AG09319 (cell line): ENCODE measurements around the gene TPK1.

Experiments
- DNase-seq: peaks from one replicate; pipeline ENCODE4 v3.0.0-alpha.2; 2010; ENCODE audit warnings: low read depth; ENCODE audit errors: extremely low read depth
- TF ChIP-seq, protein P1 (sequence below): IDR thresholded peaks from 2 replicates; pipeline ENCODE4 v1.5.1; 2011; ENCODE audit warnings: low read depth, mild to moderate bottlenecking, inconsistent platforms, low read length, moderate library complexity

Gene TPK1

GRCh38 chr7:144725070-144725469 is 110.8 kb downstream of the TPK1 start:
- DNase-seq: no peak
- TF ChIP-seq, protein P1, sequence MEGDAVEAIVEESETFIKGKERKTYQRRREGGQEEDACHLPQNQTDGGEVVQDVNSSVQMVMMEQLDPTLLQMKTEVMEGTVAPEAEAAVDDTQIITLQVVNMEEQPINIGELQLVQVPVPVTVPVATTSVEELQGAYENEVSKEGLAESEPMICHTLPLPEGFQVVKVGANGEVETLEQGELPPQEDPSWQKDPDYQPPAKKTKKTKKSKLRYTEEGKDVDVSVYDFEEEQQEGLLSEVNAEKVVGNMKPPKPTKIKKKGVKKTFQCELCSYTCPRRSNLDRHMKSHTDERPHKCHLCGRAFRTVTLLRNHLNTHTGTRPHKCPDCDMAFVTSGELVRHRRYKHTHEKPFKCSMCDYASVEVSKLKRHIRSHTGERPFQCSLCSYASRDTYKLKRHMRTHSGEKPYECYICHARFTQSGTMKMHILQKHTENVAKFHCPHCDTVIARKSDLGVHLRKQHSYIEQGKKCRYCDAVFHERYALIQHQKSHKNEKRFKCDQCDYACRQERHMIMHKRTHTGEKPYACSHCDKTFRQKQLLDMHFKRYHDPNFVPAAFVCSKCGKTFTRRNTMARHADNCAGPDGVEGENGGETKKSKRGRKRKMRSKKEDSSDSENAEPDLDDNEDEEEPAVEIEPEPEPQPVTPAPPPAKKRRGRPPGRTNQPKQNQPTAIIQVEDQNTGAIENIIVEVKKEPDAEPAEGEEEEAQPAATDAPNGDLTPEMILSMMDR: no peak

DNA sequence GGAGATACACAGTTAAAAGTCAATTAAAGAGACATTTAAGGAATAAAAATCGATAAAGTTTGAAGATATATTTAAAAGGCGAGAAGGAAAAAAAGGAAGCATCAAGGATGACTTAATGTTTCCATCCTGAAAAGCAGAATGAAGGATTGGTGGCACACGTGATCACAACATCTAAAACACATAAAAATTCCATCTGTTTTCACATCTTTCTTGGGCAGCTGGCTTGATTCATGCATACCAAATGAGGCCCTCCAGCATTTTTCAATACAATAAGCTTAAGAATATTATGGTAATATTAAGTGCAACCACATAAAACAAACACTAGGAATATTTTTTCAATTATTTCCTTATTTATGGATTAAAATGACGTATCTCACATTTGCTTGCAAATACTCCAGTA is 112.6 kb downstream of the TPK1 start:
- DNase-seq: no peak
- TF ChIP-seq, protein P1: no peak

DNA sequence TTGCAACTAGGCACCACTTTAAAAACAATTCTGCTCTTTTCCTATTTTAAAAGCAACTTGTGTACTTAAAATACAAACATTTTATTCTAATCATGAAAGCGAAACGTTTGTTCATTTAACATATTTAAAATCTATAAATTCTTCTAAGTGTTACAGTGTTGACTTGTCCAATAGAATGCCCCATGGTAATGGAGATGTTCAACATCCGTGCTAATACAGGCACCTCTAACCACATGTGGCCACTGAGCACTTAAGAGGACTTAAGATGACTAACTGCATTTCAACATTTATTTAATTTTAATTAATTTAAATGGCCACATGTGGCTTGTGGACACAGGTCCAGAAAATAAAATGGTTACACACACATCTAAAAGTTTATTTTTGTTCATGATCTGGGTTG is 115.1 kb downstream of the TPK1 start:
- TF ChIP-seq, protein P1: no peak
- no peak for DNase-seq

- DNase-seq: no peak
- TF ChIP-seq, protein P1: no peak
Observed at GRCh38 chr7:144720149-144720548, 115.7 kb downstream of the TPK1 start.

- DNase-seq: no peak
- TF ChIP-seq, protein P1: no peak
Observed at GRCh38 chr7:144717720-144718119, 118.1 kb downstream of the TPK1 start.

DNA sequence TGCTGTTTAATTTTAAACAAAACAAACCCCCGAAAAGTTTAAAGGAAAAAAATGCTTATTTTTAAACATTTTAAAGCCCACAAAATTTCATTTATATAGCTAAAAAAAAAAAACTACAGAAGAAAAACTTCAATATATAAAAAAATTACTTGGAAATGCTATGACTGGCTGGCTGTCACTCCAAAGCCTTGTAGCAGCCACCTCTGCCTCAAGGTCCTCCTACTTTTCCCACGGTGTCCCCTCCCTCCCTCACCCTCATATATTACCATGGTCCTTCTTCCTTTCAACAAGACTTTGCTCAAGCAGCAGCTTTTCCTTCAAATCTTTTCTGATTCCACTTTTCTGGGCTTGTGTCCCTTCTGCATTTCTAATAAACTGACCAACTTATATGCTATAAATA is 122.0 kb downstream of the TPK1 start:
- TF ChIP-seq, protein P1: no peak
- DNase-seq: no peak

GRCh38 chr7:144710791-144711190 is 125.1 kb downstream of the TPK1 start:
- no peak for DNase-seq
- TF ChIP-seq, protein P1: no peak
